Spinal cord (tissue), 10 donors: Measurements from ENCODE around the gene TRIM56. TPM values are rescaled to one million over a fixed set of nuclear protein-coding genes. Genes with fewer than 3 reads are reported as not detected.
"Not testable (repeated sequence)": the region's sequence is repeated elsewhere in the genome, so short reads cannot be mapped to it uniquely, and the experiment has no call there.

Experiments
- DNase-seq, 6 donors: peaks; one replicate each; pipeline versions ENCODE4 v3.0.0 to v3.0.0-alpha.2; 2013 to 2015; ENCODE audit warnings: low spot score in 6 of 6, low read depth in 4 of 6
- H3K27ac ChIP-seq: one replicate; pipeline ENCODE4 v1.5.1; 2013; ENCODE audit warnings: low read depth, low read length, control low read depth
- H3K27me3 ChIP-seq: one replicate; pipeline ENCODE4 v1.6.1; 2013; ENCODE audit warnings: low read length; ENCODE audit not compliant: control insufficient read depth, insufficient read depth
- H3K36me3 ChIP-seq: one replicate; pipeline ENCODE4 v1.6.1; 2013; ENCODE audit warnings: low read length; ENCODE audit not compliant: control insufficient read depth, insufficient read depth
- H3K4me1 ChIP-seq: one replicate; pipeline ENCODE4 v1.6.1; 2013; ENCODE audit warnings: low read length; ENCODE audit not compliant: control insufficient read depth, insufficient read depth
- H3K4me3 ChIP-seq: one replicate; pipeline ENCODE4 v1.5.1; 2013; ENCODE audit warnings: low read depth, low read length, control low read depth
- H3K9me3 ChIP-seq: one replicate; pipeline ENCODE4 v1.6.1; 2013; ENCODE audit warnings: low read length; ENCODE audit not compliant: control insufficient read depth, insufficient read depth
- WGBS: methylation state at CpG from one replicate; pipeline ENCODE4 v1.1.5; 2013; ENCODE audit warnings: missing lambda C conversion rate; ENCODE audit not compliant: insufficient coverage; 5-methylcytosine and 5-hydroxymethylcytosine counted together
- polyA plus RNA-seq, 2 donors: library from polyadenylated mRNA; unstranded; fragments of 120-200 nt; gene quantifications; one replicate each; pipeline ENCODE4 v1.2.1, GENCODE V29; 2013; ENCODE audit not compliant: insufficient read length in 2 of 2
- total RNA-seq, 2 donors: library from RNA; depleted of rRNA in 1 of 2; stranded (reverse); fragments of 120-200 nt in 1 of 2; fragments of >200 nt in 1 of 2; gene quantifications; one replicate each; pipeline versions ENCODE4 v1.2.3 to v1.2.4, GENCODE V29; 2013 to 2014
- donor health status: healthy.

TRIM56 gene
- total and polyA plus RNA-seq, 4 donors: 5.6 to 10.9 (median 6.5) TPM

- Histone ChIP-seq H3K27ac (no peak overlapping the region), H3K27me3 (no peaks in the 10 kb centered on the region), H3K36me3 (no peaks in the 10 kb centered on the region), H3K9me3 (no peaks in the 10 kb centered on the region), H3K4me1 (peaks cover 9% of the 10 kb centered on the region), H3K4me3 (no peak overlapping the region)
- WGBS: no CpG with 5 or more reads among the region's 4 CpGs
- no peak for DNase-seq
Measured at GRCh38 chr7:101097561-101097960, 12.3 kb downstream of the TRIM56 start.

DNA sequence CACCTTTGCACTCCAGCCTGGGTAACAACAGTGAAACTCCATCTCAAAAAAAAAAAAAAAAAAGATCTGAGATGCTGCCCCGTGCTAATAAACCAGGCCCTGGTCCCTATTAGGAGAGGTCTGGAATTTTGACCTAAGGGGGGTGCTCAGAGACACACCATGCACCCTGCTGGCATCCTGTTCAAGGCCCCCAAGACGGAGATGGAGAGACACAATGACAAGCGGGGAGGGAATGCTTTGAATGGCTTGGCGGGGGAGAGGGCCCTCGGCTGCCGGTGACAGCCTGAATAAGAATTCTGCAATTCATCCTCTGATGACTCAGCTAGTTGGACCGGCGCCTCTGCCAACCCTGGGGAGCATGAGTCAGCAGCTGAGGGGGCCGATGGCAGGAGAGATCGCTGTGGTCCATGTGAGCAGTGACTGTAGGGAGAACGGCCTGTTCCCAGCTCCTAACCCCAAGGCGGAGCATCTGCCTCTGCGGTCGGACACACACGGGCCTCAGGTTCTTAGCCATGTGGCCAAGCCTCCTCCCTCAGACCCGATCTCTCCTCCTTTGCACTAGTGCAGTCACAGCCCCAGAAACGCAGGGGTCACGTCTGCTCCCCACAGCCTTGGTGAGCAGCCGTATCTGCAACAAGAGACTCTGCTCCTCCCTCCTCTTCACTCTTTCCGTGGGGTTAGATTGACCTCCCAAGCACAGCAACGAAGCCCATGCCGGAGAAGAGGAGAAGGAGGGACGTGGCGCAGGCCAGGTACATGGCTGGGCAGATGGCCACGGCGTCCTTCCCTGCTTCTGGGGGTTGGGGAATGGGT lies 14.9 kb downstream of the TRIM56 start:
- no peaks in the 10 kb centered on the region for H3K9me3 ChIP-seq
- peak in 2 of 6 donors; percentile 64 to 67 for DNase-seq
- 27% methylated on average over 19 of the region's 26 CpGs for WGBS
- no peak overlapping the region for H3K4me3 ChIP-seq
- no peaks in the 10 kb centered on the region for H3K36me3 ChIP-seq
- no peak overlapping the region for H3K27ac ChIP-seq
- H3K4me1 ChIP-seq: peaks cover 9% of the 10 kb centered on the region
- no peaks in the 10 kb centered on the region for H3K27me3 ChIP-seq

DNA sequence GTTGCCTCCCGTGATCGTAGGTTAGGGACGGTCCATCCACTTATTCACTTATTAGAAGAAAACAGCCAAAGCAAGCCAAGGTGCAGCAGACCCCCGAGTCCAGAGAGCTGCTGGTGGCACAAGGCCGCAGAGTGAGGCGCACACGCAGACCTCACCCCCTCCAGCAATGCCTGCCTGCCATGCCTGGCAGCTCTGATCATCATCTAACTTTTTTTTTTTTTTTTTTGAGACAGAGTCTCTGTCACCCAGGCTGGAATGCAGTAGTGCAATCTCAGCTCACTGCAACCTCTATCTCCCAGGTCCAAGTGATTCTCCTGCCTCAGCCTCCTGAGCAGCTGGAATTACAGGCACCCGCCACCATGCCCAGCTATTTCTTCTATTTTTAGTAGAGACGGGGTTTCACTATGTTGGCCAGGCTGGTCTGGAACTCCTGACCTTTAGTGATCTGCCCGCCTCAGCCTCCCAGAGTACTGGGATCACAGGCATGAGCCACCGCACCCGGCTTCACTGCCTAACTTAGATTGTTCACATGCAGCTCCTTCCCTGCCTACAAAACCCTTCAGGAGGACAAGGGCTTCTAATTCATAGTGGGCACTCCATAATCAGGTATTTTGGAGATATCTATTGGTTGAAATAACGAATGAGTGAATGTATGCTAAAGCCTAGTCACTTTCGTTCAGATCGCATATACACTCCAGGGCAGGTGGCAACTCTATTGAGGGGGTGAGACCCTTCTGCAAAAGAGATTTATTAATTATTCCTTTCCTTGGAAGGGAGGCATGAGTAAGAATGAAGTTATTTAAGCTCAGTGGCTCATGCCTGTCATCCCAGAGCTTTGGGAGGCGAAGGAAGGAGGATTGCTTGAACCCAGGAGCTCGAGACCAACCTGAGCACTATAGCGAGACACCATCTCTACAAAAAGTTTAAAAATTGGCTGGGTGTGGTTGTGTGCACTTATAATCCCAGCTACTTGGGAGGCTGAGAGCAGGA lies 15.9 kb downstream of the TRIM56 start:
- Histone ChIP-seq H3K4me1 (peaks cover 9% of the 10 kb centered on the region), H3K27me3 (no peaks in the 10 kb centered on the region), H3K27ac (no peak overlapping the region), H3K9me3 (no peaks in the 10 kb centered on the region), H3K4me3 (no peak overlapping the region), H3K36me3 (no peaks in the 10 kb centered on the region)
- 95% methylated on average over 13 of the region's 18 CpGs for WGBS
- no peak for DNase-seq

DNA sequence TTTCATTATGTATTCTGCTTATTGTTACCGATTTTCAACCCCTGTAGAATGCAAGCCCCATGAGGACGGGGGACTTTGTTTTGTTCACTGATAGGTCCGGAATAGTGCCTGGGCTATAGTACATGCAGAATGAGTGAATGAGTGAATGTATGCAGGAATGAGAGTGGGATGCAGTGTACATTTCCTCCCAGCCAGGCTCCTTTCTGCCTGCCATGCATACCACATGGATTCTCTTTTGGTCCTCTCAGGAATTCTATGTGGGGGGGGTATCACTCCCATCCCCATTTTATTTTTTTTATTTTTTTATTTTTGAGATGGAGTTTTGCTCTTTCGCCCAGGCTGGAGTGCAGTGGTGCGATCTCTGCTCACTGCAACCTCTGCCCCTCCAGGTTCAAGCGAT lies 16.7 kb downstream of the TRIM56 start:
- no peaks in the 10 kb centered on the region for H3K36me3 ChIP-seq
- DNase-seq: no peak
- H3K27ac ChIP-seq: no peak overlapping the region
- H3K9me3 ChIP-seq: no peaks in the 10 kb centered on the region
- 94% methylated on average over 3 of the region's 6 CpGs for WGBS
- peaks cover 9% of the 10 kb centered on the region for H3K4me1 ChIP-seq
- H3K27me3 ChIP-seq: no peaks in the 10 kb centered on the region
- no peak overlapping the region for H3K4me3 ChIP-seq

- 87% methylated on average over 6 of the region's 10 CpGs for WGBS
- H3K27ac ChIP-seq, DNase-seq, H3K4me3 ChIP-seq, H3K9me3 ChIP-seq, H3K36me3 ChIP-seq, H3K4me1 ChIP-seq, H3K27me3 ChIP-seq: not testable (repeated sequence)
Measured at GRCh38 chr7:101103701-101104100, 18.4 kb downstream of the TRIM56 start.

- DNase-seq: no peak
- Histone ChIP-seq H3K27me3 (no peaks in the 10 kb centered on the region), H3K4me1 (peaks cover 13% of the 10 kb centered on the region), H3K27ac (no peak overlapping the region), H3K4me3 (no peak overlapping the region), H3K9me3 (no peaks in the 10 kb centered on the region), H3K36me3 (no peaks in the 10 kb centered on the region)
- WGBS: 51% methylated on average over 11 of the region's 15 CpGs
Measured at GRCh38 chr7:101104193-101104713, 19.0 kb downstream of the TRIM56 start.

DNA sequence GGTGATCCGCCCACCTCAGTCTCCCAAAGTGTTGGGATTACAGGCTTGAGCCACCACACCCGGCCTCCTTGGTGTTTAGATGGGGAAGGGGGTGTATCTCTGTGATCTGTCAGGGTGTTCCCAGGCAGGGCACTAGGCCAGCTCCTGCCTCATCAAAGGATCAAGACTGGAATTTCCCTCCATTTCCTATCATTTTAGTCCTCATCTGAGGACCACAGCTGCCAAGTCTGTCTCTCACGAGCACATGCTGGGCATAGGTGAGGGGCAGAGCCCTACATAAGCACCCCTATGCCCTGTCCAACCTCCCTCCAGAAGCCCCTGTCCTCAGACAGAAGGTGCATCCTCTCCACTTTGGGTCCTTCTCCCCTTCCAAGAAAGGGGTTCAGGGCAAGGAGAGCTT lies 19.5 kb downstream of the TRIM56 start:
- H3K27me3 ChIP-seq: no peaks in the 10 kb centered on the region
- WGBS: no CpG with 5 or more reads among the region's 3 CpGs
- no peak overlapping the region for H3K4me3 ChIP-seq
- no peak for DNase-seq
- peaks cover 13% of the 10 kb centered on the region for H3K4me1 ChIP-seq
- H3K27ac ChIP-seq: no peak overlapping the region
- no peaks in the 10 kb centered on the region for H3K9me3 ChIP-seq
- no peaks in the 10 kb centered on the region for H3K36me3 ChIP-seq

DNA sequence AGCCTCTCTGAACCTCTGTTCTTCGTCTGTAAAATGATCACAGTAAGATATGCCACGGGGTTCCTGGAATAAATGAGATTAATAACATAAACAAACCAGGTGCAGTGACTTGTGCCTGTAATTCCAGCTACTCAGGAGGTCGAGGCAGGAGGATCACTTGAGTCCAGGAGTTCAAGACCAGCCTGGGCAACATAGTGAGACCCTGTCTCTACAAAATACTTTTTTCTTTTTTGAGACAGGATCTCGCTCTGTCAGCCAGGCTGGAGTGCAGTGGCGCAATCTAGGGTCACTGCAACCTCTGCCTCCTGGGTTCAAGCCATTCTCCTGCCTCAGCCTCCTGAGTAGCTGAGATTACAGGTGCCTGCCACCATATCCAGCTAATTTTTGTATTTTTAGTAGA lies 20.0 kb downstream of the TRIM56 start:
- WGBS: 88% methylated on average over 3 of the region's 5 CpGs
- H3K36me3 ChIP-seq, DNase-seq, H3K4me1 ChIP-seq, H3K4me3 ChIP-seq, H3K27me3 ChIP-seq, H3K9me3 ChIP-seq, H3K27ac ChIP-seq: not testable (repeated sequence)

- no peak overlapping the region for H3K27ac ChIP-seq
- no peaks in the 10 kb centered on the region for H3K27me3 ChIP-seq
- 93% methylated on average over 6 of the region's 7 CpGs for WGBS
- H3K9me3 ChIP-seq: no peaks in the 10 kb centered on the region
- no peaks in the 10 kb centered on the region for H3K36me3 ChIP-seq
- H3K4me1 ChIP-seq: peaks cover 5% of the 10 kb centered on the region
- DNase-seq: no peak
- no peak overlapping the region for H3K4me3 ChIP-seq
Measured at GRCh38 chr7:101106386-101106785, 21.1 kb downstream of the TRIM56 start.
